Transverse colon (tissue), 4 donors: Measurements from ENCODE around the gene SCMH1.

Experiments
- POLR2AphosphoS5 ChIP-seq, 3 donors: sonication (generic); formaldehyde crosslinking; IDR thresholded peaks; one replicate each; pipeline ENCODE4 v1.6.1; 2016; ENCODE audit warnings: antibody characterized with exemption in 3 of 3
- TF ChIP-seq, protein P1 (sequence below), 5 experiments: fragments of 200-600 bp in 3 of 5; fragments of 450-650 bp in 2 of 5; sonication (generic) in 3 of 5; IDR thresholded peaks; 1 replicate in 2 of 5; 2 replicates in 3 of 5; pipeline ENCODE4 v1.5.1; 2016 to 2017; ENCODE audit warnings: antibody characterized with exemption in 5 of 5, inconsistent platforms in 3 of 5, mild to moderate bottlenecking in 2 of 5, moderate library complexity in 1 of 5

- TF ChIP-seq, protein P1, sequence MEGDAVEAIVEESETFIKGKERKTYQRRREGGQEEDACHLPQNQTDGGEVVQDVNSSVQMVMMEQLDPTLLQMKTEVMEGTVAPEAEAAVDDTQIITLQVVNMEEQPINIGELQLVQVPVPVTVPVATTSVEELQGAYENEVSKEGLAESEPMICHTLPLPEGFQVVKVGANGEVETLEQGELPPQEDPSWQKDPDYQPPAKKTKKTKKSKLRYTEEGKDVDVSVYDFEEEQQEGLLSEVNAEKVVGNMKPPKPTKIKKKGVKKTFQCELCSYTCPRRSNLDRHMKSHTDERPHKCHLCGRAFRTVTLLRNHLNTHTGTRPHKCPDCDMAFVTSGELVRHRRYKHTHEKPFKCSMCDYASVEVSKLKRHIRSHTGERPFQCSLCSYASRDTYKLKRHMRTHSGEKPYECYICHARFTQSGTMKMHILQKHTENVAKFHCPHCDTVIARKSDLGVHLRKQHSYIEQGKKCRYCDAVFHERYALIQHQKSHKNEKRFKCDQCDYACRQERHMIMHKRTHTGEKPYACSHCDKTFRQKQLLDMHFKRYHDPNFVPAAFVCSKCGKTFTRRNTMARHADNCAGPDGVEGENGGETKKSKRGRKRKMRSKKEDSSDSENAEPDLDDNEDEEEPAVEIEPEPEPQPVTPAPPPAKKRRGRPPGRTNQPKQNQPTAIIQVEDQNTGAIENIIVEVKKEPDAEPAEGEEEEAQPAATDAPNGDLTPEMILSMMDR (IDR thresholded peaks at IDR 0.05): no peak
- TF ChIP-seq POLR2AphosphoS5 (IDR thresholded peaks at IDR 0.05): no peak
Observed at GRCh38 chr1:41280202-41281032, 38.3 kb upstream of the SCMH1 start.
